HEK293T (cell line): Measurements from ENCODE around the gene KANSL1L.

Source experiments
- ARNT ChIP-seq: fragments of 450-650 bp; IDR thresholded peaks from 2 replicates; pipeline ENCODE4 v1.6.1; 2017; ENCODE audit warnings: mild to moderate bottlenecking
- BHLHE40 ChIP-seq: fragments of 450-650 bp; IDR thresholded peaks from 2 replicates; pipeline ENCODE4 v1.6.1; 2016; ENCODE audit warnings: mild to moderate bottlenecking, moderate library complexity, borderline replicate concordance
- ELF4 ChIP-seq: fragments of 450-650 bp; IDR thresholded peaks from 2 replicates; pipeline ENCODE4 v1.6.1; 2017; ENCODE audit warnings: antibody characterized with exemption
- FOXA1 ChIP-seq: fragments of 450-650 bp; IDR thresholded peaks from 2 replicates; pipeline ENCODE4 v1.6.1; 2016; ENCODE audit warnings: mild to moderate bottlenecking
- FOXK2 ChIP-seq: fragments of 450-650 bp; IDR thresholded peaks from 2 replicates; pipeline ENCODE4 v1.6.1; 2016; ENCODE audit warnings: mild to moderate bottlenecking
- FOXM1 ChIP-seq: fragments of 450-650 bp; IDR thresholded peaks from 2 replicates; pipeline ENCODE4 v1.6.1; 2017; ENCODE audit warnings: mild to moderate bottlenecking, borderline replicate concordance
- HDGF ChIP-seq: fragments of 450-650 bp; IDR thresholded peaks from 2 replicates; pipeline ENCODE4 v1.6.1; 2017; ENCODE audit warnings: antibody characterized with exemption, borderline replicate concordance
- LEF1 ChIP-seq: fragments of 450-650 bp; IDR thresholded peaks from 2 replicates; pipeline ENCODE4 v1.6.1; 2017; ENCODE audit warnings: mild to moderate bottlenecking, borderline replicate concordance
- PKNOX1 ChIP-seq: fragments of 450-650 bp; IDR thresholded peaks from 2 replicates; pipeline ENCODE4 v1.6.1; 2016
- SP1 ChIP-seq: fragments of 450-650 bp; IDR thresholded peaks from 2 replicates; pipeline ENCODE4 v1.6.1; 2017
- TARDBP ChIP-seq: fragments of 450-650 bp; IDR thresholded peaks from 2 replicates; pipeline ENCODE4 v1.6.1; 2016
- ZNF384 ChIP-seq: fragments of 450-650 bp; IDR thresholded peaks from 2 replicates; pipeline ENCODE4 v1.6.1; 2016

GRCh38 chr2:210049831-210050230 is 121.4 kb downstream of the KANSL1L start:
- TF ChIP-seq TARDBP (no peak), ARNT (no peak), BHLHE40 (no peak), PKNOX1 (no peak), HDGF (no peak), SP1 (no peak), FOXM1 (no peak), FOXA1 (no peak), ZNF384 (no peak), LEF1 (no peak), FOXK2 (no peak), ELF4 (no peak)
